Brain microvascular endothelial cell (primary cell): ENCODE data around the gene TANC1.

ENCODE experiments used
- DNase-seq: peaks from one replicate; pipeline ENCODE4 v3.0.0-alpha.2; 2020
- H3K27ac ChIP-seq: fragments of 250-450 bp; sonication (Bioruptor Pico); 2 replicates; pipeline ENCODE4 v1.5.1; 2020; ENCODE audit warnings: mild to moderate bottlenecking, moderate library complexity
- H3K27me3 ChIP-seq: fragments of 250-450 bp; sonication (Bioruptor Pico); replicated peaks from 2 replicates; pipeline ENCODE4 v1.5.1; 2020; ENCODE audit warnings: mild to moderate bottlenecking
- H3K36me3 ChIP-seq: fragments of 250-450 bp; sonication (Bioruptor Pico); replicated peaks from 2 replicates; pipeline ENCODE4 v1.5.1; 2020; ENCODE audit warnings: mild to moderate bottlenecking
- H3K4me3 ChIP-seq: 2 replicates; pipeline ENCODE4 v1.5.1; 2011; ENCODE audit warnings: low read depth, mild to moderate bottlenecking, control low read depth, low read length, moderate library complexity
- in situ Hi-C: cut with HindIII; loops from 2 replicates; pipeline ENCODE4 v1.10.0; 2017; ENCODE audit warnings: low sequenced_read_pairs, low pct_ligation_motif_present
- TF ChIP-seq, protein P1 (sequence below): IDR thresholded peaks from 2 replicates; pipeline ENCODE4 v1.5.1; 2011; ENCODE audit warnings: low read depth, mild to moderate bottlenecking, moderate library complexity, low read length, control low read depth, inconsistent platforms; ENCODE audit errors: missing control alignments

Gene TANC1

DNA sequence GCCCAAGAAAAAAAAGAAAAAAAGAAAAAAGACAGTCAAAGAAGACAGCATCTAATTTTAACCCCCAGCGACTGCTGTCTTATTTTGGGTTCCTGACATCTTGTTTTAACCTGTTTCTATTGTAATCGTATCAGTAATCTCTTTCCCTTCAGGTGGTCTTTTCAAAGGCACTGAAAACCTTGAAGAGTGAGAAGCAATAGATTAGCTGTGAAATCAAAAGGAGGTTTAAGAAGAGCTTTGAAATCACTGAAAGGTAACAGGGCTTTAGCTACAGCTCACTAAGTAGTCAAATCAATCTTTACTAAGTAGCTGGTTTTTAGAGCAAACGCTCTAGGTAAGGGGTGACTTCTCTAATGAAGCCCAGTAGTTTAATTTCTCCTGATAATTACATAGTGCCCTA lies 5.4 kb upstream of the TANC1 start:
- TF ChIP-seq, protein P1, sequence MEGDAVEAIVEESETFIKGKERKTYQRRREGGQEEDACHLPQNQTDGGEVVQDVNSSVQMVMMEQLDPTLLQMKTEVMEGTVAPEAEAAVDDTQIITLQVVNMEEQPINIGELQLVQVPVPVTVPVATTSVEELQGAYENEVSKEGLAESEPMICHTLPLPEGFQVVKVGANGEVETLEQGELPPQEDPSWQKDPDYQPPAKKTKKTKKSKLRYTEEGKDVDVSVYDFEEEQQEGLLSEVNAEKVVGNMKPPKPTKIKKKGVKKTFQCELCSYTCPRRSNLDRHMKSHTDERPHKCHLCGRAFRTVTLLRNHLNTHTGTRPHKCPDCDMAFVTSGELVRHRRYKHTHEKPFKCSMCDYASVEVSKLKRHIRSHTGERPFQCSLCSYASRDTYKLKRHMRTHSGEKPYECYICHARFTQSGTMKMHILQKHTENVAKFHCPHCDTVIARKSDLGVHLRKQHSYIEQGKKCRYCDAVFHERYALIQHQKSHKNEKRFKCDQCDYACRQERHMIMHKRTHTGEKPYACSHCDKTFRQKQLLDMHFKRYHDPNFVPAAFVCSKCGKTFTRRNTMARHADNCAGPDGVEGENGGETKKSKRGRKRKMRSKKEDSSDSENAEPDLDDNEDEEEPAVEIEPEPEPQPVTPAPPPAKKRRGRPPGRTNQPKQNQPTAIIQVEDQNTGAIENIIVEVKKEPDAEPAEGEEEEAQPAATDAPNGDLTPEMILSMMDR: no peak
- Histone ChIP-seq H3K27ac (no peak overlapping the region), H3K27me3 (no peaks in the 10 kb centered on the region), H3K36me3 (no peaks in the 10 kb centered on the region), H3K4me3 (no peak overlapping the region)
- in situ Hi-C loops: loop anchor here (25.0 kb wide), 1 partner anchor 99 kb away; no protein-coding TSS in a partner anchor
- no peak for DNase-seq

DNA sequence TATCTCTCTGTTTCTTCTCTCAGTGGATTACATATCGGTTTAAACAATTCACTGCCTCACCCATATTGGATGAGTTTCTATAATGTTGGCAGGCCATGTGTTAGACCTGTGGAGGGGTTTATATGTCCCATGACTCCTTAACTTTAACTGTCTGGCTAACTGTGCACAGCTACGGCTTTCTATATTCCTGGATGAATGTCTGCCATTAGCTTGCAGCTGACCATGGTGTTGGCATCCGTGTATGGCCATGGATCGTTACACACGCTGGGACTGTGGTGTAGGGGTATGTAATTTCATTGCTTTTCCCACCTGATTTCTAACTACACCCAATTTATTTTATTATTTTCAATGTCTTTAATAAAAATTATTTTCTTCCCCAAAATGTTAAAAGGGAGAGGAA lies 3.3 kb upstream of the TANC1 start:
- H3K36me3 ChIP-seq: no peaks in the 10 kb centered on the region
- H3K27me3 ChIP-seq: no peaks in the 10 kb centered on the region
- H3K27ac ChIP-seq: no peak overlapping the region
- no peak for DNase-seq
- in situ Hi-C loops: loop anchor here (25.0 kb wide), 1 partner anchor 97 kb away; no protein-coding TSS in a partner anchor
- no peak overlapping the region for H3K4me3 ChIP-seq
- TF ChIP-seq, protein P1: no peak

DNA sequence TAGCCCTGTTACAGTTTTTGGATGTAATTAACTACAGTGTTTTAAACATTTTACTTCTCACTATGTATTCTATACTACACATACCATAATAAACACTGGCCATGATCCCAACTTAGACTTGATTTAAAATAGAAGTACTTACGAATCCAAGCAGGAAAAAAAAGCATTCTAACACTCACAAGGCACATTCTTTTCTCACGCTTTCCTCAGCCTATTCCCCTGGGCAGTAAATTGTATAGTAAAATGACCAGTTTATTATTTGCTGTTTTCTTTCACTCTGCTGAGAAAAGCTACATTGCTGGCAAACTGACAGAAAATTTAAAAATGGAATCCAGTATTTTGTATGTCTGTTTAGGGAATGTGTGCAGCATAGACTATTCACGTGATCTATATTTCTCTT lies 2.8 kb upstream of the TANC1 start:
- H3K27me3 ChIP-seq: no peaks in the 10 kb centered on the region
- TF ChIP-seq, protein P1: no peak
- no peak overlapping the region for H3K4me3 ChIP-seq
- no peak for DNase-seq
- H3K27ac ChIP-seq: no peak overlapping the region
- in situ Hi-C loops: loop anchor here (25.0 kb wide), 1 partner anchor 97 kb away; no protein-coding TSS in a partner anchor
- no peaks in the 10 kb centered on the region for H3K36me3 ChIP-seq

- DNase-seq: no peak
- Histone ChIP-seq H3K36me3 (no peaks in the 10 kb centered on the region), H3K27ac (no peak overlapping the region), H3K4me3 (no peak overlapping the region), H3K27me3 (no peaks in the 10 kb centered on the region)
- TF ChIP-seq, protein P1: no peak
- in situ Hi-C loops: loop anchor here (25.0 kb wide), 1 partner anchor 96 kb away; no protein-coding TSS in a partner anchor
Measured at GRCh38 chr2:158966312-158966711, 2.1 kb upstream of the TANC1 start.

GRCh38 chr2:158967114-158967730 lies 1.2 kb upstream of the TANC1 start:
- H3K36me3 ChIP-seq: no peaks in the 10 kb centered on the region
- no peaks in the 10 kb centered on the region for H3K27me3 ChIP-seq
- TF ChIP-seq, protein P1: no peak
- H3K4me3 ChIP-seq: peak overlapping the region; percentile 81
- DNase-seq: no peak
- H3K27ac ChIP-seq: peak overlapping the region; percentile 77
- in situ Hi-C loops: loop anchor here (25.0 kb wide), 1 partner anchor 95 kb away; no protein-coding TSS in a partner anchor
